DND-41 (cell line): Measurements from ENCODE around the gene TMEM269.

ENCODE experiments used
- CTCF ChIP-seq: IDR thresholded peaks from 2 replicates; pipeline ENCODE4 v1.5.1; 2012; ENCODE audit warnings: borderline replicate concordance, low read length, moderate library complexity, mild to moderate bottlenecking; ENCODE audit not compliant: poor library complexity, severe bottlenecking; ENCODE audit errors: extremely low read depth
- EZH2 ChIP-seq: IDR thresholded peaks from 3 replicates; pipeline ENCODE4 v1.6.1; 2012; ENCODE audit warnings: borderline replicate concordance, low read depth, mild to moderate bottlenecking, moderate library complexity, low read length, inconsistent platforms; ENCODE audit not compliant: severe bottlenecking

- TF ChIP-seq EZH2 (no peak), CTCF (no peak)
These were observed 42.0 kb upstream of the TMEM269 start for GRCh38 chr1:42742617-42743316.
